ENCODE data around the gene KDM2B. TPM values are rescaled to one million over a fixed set of nuclear protein-coding genes. Genes with fewer than 3 reads are reported as not detected.

Gene KDM2B
- total and polyA plus RNA-seq, 2 donors (not counting 3 experiments of a cell fraction or from before 2014, with no cell fraction given) = 26.8 to 37.3 TPM

- Histone ChIP-seq H3K4me1 (ENCODE audit: control insufficient read depth, extremely low read depth, insufficient read depth, low read length) (no peaks in the 10 kb centered on the region), H3K4me2 (ENCODE audit: insufficient read depth, low read length) (no peak overlapping the region), H2AFZ (ENCODE audit: low read depth, low read length) (no peak overlapping the region), H3K27me3 (ENCODE audit: control insufficient read depth in 2 of 2, insufficient read depth in 2 of 2, low read length in 2 of 2) (no peaks in the 10 kb centered on the region), H4K20me1 (replicated peaks; ENCODE audit: control insufficient read depth, extremely low read depth, insufficient read depth, low read length) (no peaks in the 10 kb centered on the region), H3K9ac (replicated peaks; ENCODE audit: extremely low read depth, insufficient read depth, low read length) (no peak overlapping the region), H3K36me3 (ENCODE audit: control insufficient read depth in 2 of 2, extremely low read depth in 1 of 2, insufficient read depth in 2 of 2, low read length in 2 of 2) (peaks cover 33 to 47% of the 10 kb centered on the region in 2 experiments), H3K79me2 (ENCODE audit: control insufficient read depth, insufficient read depth, low read length) (no peaks in the 10 kb centered on the region), H3K9me1 (replicated peaks; ENCODE audit: control insufficient read depth, extremely low read depth, insufficient read depth, low read length) (no peaks in the 10 kb centered on the region), H3K9me3 (replicated peaks; ENCODE audit: control insufficient read depth, insufficient read depth, low read length) (no peaks in the 10 kb centered on the region), H3K4me3 (replicated peaks in 1 of 3; ENCODE audit: insufficient read depth in 1 of 3, low read depth in 1 of 3, low read length in 3 of 3) (no peak overlapping the region), H3K27ac (ENCODE audit: insufficient read depth, low read depth, low read length) (no peak overlapping the region)
- dilution Hi-C loops (cut with MboI; ENCODE audit: extremely low pct_ligation_motif_present, low sequenced_read_pairs) (no loop called here), intact Hi-C loops (cut with micrococcal nuclease) (no loop called here)
- ChIA-PET CTCF (interaction anchor here (1.2 to 2.3 kb wide), 2 partner anchors 11 to 90 kb away, joined by 3 to 8 read pairs; no protein-coding TSS in a partner anchor), POLR2A (no interaction called here)
- DNase-seq (ENCODE audit: low read depth, low spot score) = no peak
- no peak for FAIRE-seq
- TF ChIP-seq JUN (IDR thresholded peaks at IDR 0.05; ENCODE audit: borderline replicate concordance, insufficient read depth, insufficient read length, low read depth) (no peak), GATA2 (IDR thresholded peaks at IDR 0.05; ENCODE audit: insufficient read depth, insufficient read length, low read depth, low read length) (no peak), CTCF (IDR thresholded peaks at IDR 0.05; ENCODE audit: extremely low read depth in 1 of 2, insufficient read depth in 1 of 2, low read depth in 1 of 2, low read length in 2 of 2) (no peak), MAX (IDR thresholded peaks at IDR 0.05; ENCODE audit: insufficient read depth, insufficient read length) (no peak), POLR2AphosphoS5 (IDR thresholded peaks at IDR 0.05; ENCODE audit: insufficient read depth, low read depth, low read length) (no peak), FOS (IDR thresholded peaks at IDR 0.05; ENCODE audit: borderline replicate concordance, insufficient read depth, low read length) (no peak), EZH2 (IDR thresholded peaks at IDR 0.05; ENCODE audit: borderline replicate concordance, low read depth, low read length, severe bottlenecking) (no peak), MYC (IDR thresholded peaks at IDR 0.05; ENCODE audit: low read depth, low read length) (no peak)
- BruUV-seq (replicated peaks) = no TSS peak
These were observed 156.2 kb downstream of the KDM2B start for GRCh38 chr12:121424624-121424975.
